AML-193 (cell line): ENCODE measurements around the gene TOM1L1.

Experiments
- DNase-seq, 2 experiments: peaks; one replicate each; lab custom pipeline; 2025; lab: John Stamatoyannopoulos, UW

TOM1L1 gene

DNA sequence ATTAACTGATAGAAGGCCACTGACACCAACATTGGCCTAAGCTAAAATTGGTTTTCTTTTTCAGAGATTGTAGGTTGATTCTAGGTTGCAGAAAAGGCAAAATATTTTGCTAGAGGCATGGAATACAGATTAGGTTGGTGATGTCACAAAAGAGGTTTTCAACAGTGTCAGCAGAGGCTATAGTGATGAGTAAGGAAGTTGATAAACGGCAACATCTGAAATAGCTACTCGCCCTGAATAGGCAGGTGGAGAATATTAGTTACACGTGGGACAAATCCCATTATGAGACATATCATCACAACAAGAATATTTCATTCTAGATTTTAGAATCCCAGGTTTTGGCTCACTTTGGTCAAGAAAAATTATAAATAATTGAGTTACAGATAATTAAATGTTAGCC is 1.5 kb upstream of the TOM1L1 start:
- DNase-seq, result no peak

DNA sequence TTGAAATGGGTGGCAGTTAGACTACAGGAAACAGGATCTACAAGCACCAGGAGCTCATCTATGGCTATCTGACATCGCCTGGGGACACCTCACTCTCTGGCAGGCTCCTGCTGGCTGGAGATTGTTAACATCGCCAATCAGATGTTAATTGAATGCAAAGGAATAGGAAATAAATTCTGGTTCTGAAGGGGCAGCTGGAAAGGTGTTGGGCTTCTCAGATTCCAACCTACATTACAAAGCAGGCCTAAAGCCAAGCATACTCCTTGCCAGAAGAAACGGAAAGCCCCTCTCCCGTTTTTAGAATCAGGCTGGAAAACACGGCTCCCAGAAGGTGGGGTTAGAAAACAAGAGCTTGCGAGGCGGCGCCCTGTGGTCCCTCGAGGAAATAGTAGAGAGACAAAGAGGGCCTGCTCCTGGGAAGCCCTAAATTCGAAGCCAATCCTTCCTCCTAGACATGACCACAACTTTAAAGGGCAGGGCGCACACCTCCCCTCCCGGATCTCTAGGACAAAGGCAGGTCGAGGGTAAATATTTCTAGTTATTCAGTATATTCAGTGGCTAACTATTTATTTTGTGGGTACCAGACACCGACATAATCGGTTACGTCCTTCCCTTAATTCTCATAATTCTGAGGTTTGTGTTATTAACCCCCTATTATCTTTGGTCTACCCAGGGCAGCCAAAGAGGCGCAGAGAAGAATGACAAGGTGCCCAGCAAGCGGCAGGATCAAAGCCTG is 763 bp upstream of the TOM1L1 start:
- no peak for DNase-seq

DNA sequence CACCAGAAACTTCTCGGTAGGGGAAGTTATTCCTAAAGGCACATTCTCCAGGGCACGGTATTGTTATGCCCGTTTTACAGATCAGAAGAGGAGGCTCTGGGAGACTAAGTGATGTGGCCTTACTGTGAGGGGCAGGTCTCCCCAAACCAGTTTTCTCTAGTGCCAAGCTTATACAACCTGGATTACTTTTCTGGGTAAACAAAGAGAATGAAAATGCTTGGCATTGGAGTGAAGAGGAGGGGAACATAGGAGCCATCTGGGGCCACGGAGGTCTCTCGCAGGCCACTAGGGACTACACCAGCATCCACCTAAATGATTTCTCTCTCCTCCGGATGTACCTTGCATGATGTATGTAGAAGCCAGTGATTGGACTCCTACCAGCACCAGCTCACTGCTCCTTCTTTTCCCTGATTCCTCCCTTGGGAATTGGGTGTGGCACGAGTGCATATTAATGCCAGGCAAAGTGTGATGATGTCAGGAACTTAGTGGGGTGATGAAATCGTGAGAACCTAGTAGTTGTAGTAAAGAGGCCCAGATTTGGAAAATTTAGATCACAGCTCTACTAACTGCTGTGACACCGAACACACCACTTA is 674 bp downstream of the TOM1L1 start:
- no peak for DNase-seq

DNA sequence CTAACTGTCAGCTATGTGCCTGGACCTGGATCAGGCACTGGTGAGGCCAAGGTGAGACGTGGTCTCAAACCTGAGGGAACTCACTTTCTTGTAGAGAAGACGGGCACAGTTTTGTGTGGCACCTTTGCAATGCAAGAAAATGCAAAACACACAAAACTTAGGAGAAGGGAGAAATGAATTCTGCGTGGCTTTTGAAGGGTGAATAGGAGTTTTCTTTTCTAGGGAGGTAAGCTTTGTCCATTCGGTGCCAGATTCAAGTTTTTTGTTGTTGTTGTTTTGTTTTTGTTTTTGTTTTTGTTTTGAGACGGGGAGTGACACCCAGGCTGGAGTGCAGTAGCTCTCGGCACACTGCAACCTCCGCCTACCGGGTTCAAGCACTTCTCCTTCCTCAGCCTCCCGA is 1.4 kb downstream of the TOM1L1 start:
- DNase-seq, result no peak

DNA sequence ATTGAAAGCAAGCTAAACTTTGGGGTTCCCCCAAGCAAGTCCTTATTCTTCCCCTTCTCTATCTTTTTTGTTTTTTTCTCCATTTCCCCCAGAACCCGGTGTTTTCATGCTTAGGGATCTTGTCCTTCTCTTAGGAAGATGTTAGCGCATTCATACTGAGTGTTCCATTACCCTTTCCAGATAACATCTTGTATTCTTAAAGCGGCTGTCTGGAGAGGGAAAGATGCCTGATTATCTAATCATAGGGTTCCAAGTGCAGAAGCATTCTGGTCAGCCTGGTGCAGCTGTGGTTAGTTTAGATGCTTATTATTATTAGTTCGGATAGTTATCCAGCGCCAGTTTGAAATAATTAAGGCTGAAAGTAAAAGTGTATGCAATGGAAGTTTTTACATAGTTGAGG is 2.0 kb downstream of the TOM1L1 start:
- DNase-seq, result no peak

DNA sequence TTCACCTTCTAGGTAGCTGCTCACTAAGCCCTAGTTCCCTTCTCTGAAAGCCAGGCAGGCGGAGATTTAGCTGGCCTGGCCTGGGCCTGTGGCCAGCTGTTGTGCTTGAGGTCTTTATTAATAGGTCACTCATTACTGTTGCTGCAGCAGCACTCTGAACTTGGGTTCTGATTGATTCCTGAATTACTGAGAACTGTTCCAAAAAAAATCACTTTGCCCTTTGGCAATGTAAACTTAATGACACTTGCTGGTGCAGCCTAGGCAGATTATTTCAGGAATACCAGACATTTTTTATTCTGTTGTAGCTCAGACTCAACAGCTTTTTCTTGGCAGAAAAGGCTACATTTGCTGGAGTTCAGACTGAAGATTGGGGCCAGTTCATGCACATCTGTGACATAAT is 2.7 kb downstream of the TOM1L1 start:
- DNase-seq, result no peak

DNA sequence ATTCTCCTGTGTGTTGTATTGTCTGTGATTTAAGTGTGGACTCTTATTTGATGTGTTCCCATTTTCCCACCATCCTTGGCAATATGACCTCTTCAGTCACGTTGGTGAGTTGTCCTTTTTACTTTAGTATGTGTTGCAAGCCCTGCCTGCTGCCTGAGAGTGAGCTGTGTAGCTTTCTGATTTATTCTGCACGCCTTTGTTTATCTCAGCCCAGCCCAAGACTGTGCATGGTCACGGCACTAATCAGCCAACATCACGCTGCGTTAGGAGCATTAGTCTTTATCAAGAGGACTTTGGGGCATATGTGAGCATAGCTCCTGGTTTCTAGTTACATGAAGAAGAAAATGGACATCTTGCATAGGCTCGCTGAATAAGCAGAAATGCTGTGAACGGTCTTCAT is 6.0 kb downstream of the TOM1L1 start:
- DNase-seq, result no peak

DNA sequence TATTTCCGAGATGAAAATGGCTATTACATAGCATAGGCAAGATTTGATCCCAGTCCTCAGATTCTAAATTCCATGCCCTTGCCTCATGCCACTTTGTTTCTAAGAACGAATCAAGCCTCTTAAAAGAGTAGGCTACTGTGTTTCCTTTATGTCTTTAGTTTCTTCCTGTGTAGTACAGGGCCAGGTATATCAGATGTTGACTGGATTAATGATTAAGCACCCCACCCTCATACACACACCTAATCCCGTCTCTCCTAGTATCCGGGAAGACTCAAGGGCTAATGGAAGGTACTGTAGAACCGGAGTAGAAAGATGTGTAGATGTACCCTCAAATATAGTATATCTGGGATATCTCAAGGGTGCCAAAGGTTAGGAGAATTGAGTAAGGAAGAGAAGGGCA is 6.7 kb downstream of the TOM1L1 start:
- DNase-seq, result no peak

DNA sequence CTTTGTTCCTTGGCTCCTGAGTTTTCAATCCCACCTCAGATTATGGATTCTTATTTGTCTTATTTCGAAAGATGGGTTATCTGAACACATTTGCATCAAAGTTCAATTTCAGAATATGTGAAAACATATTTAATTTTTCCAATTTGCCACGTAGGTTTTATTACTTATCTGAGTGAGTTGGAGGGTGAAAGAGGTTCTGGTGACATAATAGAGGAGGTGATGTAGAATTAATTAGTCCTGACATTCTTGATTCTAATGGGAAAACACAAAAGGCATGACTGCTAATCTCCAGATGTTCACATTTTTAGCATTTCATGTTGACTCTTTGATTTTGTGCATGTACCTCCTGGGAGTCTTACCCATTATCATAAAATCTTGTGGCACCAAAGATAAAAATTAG is 9.1 kb downstream of the TOM1L1 start:
- DNase-seq, result no peak

DNA sequence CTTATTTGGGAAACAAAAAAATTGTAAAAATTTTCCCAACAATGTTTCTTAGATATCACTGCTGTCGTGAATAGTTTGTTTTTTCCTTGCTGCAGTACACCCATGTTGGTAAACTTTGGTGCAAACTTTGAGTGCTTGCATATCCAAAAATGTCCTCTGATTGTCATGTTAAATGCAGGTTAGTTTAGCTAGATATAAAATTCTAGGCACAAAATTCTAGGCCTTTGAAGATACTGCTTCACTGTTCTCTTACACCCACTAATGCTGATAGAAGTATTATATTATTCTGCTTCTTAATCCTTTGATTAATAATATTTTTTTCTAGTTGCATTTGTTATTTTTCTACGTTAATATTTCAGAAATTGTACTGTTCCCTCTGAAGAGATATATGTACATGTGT is 16.1 kb downstream of the TOM1L1 start:
- no peak for DNase-seq

DNA sequence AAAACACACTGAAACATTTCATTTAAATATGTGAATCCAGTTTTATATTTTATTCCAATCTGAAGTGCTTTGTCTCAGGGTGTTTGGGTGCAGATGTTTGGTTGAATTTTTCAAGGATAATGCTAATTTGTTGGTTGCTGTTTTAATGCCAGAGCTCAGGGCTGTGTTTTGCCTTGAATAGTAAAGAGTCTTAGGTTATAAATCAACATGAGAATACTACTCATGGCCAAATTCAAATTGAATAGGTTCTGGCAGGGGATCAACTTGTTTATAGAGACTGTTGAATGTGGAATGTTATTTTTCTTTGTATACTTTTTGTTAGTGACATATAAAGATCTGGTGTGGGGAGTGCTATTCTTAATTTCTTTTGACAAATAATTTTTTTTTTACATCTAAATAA is 18.8 kb downstream of the TOM1L1 start:
- DNase-seq, result no peak

DNA sequence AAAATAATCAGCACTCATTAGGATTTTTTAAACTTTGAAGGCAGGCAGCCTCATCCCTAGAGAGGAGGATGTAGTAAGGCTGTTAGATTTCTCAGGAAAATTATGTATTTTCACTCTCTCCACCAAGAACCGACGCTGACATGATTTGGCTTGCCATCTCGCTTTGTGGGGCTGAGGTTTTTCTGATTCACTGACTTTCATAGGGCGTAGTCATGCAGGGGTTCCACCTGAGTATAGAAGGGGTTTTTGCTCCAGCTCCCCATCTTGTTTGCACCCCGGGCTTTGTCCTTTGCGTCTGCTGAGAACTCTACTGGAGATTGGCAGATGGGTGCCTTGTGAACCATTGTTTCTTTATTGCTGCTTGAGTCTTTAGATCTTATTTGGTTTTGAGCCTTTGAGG is 20.2 kb downstream of the TOM1L1 start:
- DNase-seq, result no peak

DNA sequence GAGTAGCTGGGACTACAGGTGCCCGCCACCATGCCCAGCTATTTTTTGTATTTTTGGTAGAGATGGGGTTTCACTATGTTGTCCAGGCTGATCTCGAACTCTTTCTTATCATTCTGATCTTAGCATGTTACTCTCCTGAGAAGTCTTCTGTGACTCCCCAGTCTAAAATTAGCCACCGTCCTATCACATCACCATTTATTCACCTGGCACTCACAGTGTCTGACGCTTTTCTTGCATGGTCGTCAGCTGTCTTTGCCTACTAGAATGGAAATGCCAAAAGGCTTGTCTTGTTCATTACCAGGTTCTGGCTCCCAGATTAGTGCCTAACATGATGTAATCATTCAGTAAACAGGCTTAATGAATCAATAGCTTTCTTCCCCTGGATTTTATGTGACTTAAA is 23.8 kb downstream of the TOM1L1 start:
- DNase-seq, result no peak

DNA sequence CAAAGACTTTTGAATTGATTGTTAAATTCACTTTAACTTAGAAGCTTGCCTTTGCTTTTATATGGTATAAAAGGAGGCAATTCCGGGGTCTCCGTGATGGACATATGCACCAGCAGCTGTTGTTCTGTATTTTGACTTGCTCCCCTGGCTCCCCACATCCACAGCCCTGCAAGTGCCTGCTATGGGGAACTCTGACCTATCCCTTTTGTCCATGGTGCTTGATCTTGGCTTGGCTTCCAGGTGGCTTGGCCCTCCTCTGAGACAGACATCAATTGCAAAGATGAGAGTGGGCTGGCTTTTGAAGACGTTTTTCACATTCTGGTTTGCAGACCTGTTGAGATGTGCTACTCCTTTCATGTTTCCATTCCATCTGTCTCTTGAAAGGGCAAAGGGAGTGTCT is 26.9 kb downstream of the TOM1L1 start:
- no peak for DNase-seq

DNA sequence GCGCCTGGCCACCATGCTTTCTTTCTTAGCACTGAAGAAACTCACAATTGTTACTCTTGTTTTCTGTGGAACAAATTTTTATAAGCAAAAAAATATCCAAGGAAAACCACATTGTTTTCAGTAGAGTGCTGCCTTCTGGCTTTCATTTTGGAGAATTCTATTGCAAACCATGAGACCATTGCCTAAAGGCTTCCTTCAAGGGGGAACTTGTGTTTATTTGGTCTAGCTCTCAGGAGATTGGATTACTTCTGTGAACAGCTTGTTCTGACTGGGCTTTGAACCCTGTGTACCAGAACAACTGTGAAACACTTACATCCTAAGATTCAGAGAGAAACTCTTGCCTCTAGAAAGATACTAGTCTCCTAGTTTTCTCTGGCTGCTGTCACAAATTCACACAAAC is 32.1 kb downstream of the TOM1L1 start:
- no peak for DNase-seq

DNA sequence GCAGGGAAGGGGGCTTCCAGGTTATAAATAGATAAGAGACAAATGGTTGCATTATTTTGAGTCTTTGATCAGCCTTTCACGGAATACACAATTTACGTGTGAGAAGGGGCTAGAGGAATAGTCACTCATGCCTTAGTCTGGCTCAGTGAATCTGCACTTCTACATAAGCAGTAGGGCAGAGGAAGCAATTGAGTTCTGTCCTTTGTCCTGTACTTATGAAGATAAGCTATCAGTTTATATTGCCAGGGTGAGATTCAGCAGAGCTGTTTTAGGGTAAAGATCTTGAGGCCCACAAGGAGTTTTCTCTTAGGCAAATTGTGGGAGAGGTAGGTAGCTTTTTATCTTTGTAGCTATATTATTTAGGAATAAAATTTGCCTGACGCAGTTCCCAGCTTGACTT is 33.3 kb downstream of the TOM1L1 start:
- no peak for DNase-seq

DNA sequence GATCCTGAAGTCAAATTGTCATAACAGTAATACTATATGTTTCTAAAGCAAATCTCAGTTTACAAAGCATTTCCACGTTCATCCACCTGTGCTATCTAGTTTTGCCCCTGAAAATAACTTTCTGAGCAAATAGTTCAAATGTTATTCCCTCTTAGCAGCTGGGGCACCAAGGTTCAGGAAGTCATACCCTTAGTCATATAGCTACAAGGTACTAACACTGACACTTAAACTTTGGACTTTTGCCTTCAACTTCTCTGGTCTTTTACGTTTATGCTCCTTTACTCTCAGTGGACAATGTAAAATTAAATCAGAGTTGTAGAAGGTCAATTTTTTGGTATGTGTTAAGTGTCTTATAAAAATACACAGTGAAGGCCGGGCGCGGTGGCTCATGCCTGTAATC is 34.8 kb downstream of the TOM1L1 start:
- no peak for DNase-seq

DNA sequence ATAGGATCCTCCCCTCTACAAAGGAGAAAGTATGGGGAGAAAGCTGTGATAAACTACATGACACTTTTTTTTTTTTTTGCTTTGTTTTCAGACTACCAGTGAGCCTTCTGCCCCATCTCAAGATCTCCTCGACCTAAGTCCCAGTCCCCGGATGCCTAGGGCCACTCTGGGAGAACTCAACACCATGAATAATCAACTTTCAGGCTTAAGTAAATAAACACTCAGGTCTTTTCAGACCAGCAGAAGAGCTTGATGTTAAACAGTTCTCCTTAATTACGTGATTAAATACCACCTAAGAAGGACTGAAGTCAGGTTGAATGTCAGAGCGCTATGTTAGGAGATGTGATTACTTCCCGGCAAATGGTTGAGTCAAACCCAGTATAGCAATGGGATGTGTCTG is 36.4 kb downstream of the TOM1L1 start:
- DNase-seq, result no peak

DNA sequence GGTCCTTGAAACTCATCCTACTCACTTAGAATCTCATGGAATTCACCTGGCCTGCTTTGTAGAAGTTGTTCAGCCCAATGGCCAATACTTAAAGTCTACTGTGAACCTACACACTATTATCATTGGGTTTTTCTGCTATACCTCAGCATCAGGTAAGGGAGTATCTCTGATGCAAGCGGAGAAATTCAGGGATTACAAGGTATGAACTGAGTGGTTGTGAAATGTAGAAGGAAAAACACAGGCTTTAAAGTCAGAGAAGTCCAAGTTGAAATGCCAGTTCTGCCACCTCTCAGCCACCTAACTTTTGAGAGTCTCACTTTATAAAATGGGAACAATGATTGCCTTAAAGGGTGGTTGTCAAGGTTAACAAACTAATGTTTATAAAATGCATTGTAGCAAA is 36.8 kb downstream of the TOM1L1 start:
- no peak for DNase-seq

DNA sequence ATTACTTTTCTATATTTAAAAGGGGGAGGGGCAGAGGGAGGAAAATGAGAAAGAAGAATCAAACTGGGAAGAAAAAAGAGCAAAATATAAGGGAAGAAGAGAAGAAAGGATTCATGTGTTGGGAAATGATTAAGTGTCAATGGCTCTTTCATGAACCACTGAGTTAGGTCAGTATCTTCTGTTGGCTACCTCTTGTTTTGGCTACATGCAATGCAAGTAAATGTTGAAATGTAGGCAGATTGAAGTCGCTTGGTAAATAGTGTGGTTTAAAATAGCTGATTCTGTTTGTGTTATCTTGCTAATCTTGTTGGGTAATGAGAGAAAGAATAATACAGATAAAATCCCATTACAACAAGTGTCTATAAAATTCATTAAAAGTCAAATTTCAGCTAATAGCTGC is 40.6 kb downstream of the TOM1L1 start:
- DNase-seq, result no peak

DNA sequence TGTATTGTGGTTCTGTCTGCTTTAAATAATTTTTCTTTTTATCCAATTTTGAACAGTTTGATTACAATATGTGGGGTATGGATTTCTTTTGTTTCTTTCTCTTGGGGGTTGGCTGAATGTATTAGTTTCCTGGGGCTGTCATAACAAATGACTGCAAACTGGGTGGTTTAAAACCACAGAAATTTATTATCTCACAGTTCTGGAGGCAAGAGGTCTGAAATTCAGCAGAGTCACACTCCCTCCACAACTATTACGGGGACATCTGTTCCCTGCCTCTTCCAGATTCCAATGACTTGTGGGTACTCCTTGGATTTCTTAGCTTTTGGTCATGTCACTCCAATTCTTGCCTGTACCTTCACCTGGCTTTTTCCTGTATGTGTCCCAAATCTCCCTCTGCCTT is 44.1 kb downstream of the TOM1L1 start:
- DNase-seq, result no peak

DNA sequence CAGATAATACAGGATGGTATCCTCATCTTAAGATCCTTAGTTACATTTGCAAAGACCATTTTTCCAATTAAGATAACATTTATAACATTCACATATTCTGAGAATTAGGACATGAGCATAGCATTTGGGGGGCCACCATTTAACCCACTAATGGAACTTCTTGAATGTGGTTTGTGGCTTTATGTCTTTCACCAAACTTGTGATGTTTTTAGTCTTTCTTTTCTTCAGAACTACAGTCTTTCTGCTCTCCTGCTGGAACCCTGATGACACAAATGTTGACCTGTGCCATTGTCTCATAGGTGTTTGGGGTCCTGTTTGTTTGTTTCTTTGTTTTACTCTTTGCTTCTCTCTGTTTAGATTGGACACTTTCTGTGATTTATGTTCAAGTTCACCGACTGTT is 44.6 kb downstream of the TOM1L1 start:
- DNase-seq, result no peak

DNA sequence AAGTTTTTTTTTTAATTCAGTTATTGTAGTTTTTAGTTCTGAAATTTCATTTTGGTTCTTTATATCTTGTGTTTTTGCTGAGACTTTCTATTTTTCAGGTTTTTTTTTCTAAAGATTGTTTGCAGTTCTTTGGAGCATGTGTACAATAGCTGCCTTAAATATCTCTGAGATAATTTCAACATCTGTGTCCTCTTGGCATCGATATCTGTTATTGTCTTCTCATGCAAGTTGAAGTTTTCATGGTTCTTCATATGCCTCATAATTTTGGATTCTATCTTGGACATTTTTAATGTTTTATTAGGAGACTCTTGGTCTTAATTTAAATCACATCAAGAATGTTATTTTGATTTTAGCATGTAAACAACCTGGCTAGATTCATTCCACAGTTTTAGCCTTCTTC is 45.0 kb downstream of the TOM1L1 start:
- no peak for DNase-seq

DNA sequence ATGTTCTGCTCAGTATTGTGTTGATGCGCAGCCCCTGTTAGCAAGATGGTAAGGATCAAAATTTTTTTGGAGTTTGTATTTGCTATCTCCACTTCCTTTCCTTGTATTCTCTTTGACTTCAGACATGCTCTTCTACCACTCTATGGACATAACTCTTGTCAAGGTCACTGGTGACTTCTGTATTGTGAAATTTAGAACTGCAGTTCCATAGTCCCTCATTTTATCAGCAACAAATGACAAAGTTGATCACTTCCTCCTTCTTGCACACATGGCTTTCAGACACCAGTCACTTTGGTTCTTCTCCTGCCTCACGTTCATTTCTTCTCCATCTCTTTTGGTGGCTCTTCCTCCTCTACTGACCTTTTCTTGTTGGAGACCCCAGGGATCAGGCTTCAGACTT is 46.7 kb downstream of the TOM1L1 start:
- DNase-seq, result no peak
